NCI-H2227 (cell line): ENCODE measurements around the gene HECTD2.
"Not testable (repeated sequence)": the region's sequence is repeated elsewhere in the genome, so short reads cannot be mapped to it uniquely, and the experiment has no call there.

Source experiments
- DNase-seq: peaks from one replicate; lab custom pipeline; 2025; ENCODE audit not compliant: unreplicated experiment; lab: John Stamatoyannopoulos, UW

HECTD2 gene

DNA sequence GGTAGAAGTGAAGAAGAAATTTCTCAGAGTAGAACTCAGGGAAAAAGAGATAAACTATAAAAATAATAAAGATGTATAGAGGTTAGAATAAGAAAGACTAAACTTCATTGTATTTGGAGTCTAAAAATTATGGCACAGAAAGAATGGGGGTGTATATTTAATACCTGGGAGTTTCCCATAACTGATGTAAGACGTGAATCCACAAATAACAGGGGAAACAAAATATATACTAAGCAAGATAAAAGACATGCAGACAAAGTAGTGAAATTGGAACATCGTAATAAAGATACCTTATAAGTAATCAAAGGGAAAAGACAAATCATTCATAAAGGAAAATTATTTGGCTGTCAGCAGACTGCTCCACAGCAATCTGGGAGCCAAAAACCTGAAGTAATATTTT lies 62.8 kb downstream of the HECTD2 start:
- DNase-seq = no peak

DNA sequence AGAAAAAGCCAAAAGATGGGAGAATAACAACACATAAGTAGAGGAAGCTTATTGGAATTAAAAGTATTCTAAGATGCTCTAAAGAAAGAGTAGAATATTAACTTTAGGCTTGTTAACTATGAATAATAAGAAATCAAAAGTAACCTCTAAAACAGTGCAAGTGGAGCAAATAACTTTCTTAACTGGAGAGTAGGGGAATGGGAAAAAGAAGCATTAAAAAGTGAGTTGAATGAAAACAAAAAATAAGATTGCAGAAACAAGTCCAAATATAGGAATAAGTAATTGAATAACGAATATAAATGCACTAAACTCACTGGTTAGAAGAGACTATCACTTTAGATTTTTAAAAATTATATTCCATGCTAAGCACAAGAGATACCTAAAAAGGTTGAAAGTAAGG lies 63.9 kb downstream of the HECTD2 start:
- DNase-seq = no peak

DNA sequence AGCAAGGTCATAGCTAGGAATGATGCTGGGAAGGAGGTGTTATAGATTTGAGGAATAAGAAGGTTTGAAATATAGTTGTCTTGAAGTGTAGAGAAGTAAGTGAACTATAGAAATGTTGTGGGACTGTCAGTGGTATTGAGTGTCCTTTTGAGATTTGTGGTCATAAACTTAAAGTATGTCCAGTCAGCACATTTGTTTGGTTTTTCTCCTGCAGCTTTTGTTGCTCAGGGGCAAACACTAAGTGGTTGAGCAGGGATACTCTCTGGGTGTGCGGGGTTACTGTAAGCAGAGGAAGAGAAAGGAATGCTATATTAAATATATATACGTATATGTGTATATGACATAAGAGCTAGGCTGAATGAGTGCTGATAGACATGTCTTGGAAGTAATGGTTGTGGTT lies 67.1 kb downstream of the HECTD2 start:
- DNase-seq = no peak

DNA sequence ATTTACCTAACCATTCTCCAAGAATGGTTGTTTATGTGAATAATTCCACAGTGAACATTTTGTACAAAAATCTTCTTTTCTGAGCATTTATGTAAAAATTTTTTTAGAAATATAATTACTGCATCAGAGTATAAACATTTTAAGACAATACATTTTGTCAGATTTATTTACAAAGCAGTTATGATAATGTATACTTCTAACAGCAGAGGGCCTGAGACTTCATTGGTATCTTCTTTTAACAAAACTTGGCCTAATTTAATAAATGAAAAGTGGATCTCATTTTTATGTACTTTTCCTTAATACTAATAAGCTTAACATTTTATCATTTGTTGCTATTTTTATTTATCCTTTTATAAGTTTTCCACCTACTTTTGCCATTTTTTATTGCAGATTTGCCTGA lies 69.4 kb downstream of the HECTD2 start:
- DNase-seq = no peak

DNA sequence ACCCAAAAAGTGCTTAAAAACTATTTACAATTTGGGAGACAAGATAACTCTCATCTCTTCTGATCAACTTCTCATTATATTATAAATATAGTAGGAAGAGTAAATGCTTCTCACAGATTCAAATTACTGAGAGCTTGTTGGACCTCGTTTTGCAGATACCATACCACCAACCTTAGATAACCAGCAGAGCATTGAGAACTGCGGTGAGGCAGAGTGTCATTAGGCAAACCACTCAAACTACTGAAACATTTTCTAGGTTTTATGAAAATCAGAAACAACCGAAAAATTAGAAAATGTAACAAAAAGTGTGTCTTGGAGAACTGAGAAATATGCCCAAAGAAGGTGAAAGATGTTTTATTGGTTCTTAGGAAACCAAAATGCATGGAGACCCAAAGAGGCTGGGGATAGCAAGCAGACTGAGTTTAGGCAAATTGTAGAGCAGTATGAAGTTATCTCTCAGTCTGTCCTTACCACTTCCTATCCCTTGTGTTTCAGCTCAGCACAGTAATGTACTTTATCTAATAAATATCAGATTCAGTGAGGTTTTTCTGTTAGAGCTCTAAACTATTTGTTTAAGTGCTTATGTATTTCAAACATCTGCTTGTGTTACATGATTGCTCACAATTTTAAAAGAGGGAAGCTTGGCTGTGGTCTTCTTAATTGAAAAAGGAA lies 77.9 kb downstream of the HECTD2 start:
- no peak for DNase-seq

DNA sequence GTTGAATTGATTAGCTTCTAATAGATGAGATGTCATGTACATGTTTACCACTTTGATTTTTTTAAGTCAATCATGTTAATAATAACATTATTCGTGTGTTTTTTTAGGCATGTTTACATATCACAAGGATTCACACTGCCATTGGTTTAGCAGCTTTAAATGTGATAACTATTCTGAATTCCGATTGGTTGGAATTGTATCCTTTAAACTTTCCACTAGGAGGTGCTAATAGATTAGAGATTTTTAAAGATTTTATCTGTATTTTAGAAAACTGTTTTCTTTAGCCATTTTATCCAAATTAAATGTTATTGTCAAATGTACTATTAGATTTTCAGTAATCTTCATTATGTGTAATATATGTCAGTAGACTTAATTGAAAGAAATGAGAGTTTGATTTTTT lies 83.2 kb downstream of the HECTD2 start:
- DNase-seq = peak; percentile 35

DNA sequence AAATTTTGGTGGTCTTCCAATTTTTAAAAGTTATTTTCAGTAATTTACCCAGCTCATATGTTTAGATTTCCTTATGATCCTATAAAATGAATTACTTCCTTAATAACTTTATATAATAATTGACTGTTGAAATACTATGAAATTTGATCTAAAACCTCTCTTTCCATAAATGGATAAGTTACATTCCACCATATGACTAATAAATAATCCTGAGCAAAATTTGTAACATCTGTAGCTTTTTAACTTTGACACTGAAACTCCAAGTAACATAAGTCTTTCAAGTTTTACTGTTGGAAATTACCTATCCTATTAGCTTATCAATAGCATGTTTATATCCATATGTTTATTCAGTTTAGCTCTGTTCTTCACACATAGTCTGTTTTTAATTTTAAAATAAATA lies 85.3 kb downstream of the HECTD2 start:
- DNase-seq = no peak

DNA sequence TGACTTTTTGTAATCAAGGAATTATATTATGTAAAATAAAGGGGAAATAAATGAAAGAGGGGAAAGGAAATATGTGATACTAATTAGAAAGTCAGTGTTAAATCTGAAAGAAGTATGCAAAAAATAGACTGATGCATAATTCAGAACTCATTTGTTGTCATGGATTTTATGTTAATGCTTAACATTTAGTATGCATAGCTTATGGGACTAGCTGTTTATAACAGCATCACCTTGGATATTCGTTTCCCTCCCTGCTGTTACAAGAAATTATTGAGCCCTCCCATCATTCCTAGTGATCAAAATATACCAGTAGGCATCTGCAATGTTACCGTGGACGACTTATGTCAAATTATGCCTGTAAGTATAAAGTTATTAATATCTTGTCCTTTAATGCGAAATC lies 85.9 kb downstream of the HECTD2 start:
- DNase-seq = no peak

DNA sequence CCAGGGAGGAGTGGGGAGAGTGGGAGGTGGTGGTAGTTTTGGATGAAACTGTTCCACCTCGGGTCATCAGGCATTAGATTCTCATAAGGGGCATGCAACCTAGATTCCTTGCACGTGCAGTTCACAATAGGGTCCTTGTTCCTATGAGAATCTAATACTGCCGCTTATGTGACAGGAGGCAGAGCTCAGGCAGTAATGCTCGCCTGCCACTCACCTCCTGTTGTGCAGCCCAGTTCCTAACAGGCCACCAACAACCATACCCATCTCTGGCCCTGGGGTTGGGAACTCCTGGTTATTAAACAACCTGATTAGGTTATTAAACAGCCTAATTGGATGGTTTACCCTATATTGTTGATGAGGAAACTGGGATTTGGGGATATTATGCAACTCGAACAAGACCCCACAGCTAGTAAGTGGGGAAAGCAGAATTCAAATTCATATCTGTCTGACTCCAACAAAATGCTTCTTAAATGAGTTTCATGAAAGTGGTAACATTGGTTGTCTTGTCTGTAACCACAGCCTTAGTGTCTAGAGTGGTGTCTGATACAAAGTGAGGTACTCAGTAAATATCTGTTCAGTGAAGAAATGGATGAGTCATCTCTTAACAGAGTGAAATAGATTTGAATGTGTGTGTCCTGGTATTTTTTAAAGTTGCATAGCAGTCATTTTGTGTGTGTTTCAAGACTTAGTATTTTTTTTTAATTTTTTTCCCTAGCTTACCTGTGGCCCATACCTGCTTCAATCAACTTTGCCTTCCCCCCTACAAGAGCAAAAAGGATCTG lies 101.6 kb downstream of the HECTD2 start:
- DNase-seq = no peak

DNA sequence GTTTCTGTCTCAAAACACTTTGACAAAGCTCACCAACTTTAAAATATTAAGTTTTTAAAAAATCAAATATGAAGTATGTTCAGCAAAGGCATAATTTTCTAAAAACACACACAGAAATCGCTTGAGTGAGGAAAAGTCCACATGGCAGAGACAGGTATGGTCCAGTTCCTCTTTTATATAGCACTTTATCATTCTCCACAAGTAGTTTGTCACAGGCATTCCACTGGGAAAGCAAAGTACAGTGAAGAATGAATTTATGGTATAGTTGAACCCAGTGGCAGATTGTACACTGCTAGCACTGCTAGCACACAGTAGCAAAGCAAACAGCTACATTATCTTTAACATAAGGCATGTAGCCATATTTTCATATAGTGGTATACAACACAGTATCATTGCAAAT lies 102.3 kb downstream of the HECTD2 start:
- DNase-seq = no peak

DNA sequence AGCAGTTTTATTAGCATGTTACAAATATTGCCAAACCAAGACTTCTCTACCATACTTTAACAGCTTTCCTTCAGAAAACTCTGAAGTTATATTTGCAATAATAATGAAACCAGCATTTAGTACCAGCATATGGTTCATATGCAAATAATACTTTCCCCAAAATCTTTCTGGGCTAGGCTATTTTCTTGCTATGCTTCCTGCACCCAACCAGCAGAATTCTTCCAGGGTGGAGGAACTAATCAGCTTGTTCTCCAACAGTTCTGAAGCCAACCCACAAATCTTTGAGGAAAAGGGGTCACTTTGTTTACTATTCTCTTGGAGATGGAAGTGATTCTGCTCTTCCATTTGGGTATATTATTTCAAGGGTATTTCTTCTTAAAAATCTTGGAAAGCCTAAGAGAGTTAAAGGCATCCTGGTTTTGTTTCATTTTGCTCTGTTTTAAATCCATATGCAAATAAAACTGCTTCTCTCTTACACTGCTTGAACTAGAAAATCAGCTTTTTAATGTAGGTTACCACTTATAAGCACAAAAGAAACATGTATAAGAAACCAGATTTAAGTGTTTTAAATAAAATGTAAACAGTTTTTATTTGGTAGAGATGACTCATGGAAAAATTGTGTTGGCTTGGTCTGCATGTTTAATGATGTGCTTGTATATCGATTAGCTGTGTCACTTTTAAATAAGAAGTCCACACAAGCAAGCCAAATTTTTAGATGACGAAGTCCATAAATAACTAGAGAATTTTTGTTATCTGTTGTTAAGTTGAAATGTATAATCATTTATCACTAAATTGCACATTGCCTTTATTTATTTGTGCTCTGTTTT lies 103.7 kb downstream of the HECTD2 start:
- no peak for DNase-seq

DNA sequence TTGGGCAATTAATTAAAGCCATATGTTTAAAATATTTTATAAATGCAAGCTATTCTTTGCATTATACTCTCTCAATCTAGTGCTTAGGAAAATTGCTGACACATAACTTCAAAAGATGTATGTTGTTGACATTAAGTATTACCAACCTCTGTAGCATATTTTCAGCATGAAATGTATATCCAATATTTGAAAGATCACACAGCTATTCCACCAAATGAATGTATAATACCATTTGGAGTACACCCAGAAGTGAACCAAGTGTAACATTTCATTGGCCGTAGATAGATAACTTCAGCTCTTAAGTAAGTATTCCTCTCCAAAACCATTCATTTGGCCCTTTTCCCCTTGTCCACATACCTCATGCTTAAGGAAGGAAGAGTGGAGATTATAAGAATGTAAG lies 104.6 kb downstream of the HECTD2 start:
- DNase-seq = no peak

DNA sequence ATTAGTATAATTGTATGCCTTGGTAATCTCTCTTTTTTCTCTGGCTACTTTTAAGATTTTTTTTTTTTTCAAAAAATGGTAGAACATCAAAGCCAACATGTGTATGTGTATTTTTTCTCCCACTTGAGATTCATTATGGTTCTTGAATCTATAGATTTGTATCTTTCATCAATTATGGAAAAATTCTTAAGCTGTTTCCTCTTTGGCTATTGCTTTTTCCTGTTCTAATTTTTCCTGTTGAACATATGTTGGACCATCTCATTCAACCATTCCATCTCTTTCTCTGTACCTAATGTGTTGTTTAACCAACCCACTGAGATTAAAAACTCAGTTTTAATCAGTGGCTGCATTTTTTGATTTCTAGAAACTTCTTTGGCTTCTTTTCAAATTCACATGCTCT lies 107.2 kb downstream of the HECTD2 start:
- no peak for DNase-seq

DNA sequence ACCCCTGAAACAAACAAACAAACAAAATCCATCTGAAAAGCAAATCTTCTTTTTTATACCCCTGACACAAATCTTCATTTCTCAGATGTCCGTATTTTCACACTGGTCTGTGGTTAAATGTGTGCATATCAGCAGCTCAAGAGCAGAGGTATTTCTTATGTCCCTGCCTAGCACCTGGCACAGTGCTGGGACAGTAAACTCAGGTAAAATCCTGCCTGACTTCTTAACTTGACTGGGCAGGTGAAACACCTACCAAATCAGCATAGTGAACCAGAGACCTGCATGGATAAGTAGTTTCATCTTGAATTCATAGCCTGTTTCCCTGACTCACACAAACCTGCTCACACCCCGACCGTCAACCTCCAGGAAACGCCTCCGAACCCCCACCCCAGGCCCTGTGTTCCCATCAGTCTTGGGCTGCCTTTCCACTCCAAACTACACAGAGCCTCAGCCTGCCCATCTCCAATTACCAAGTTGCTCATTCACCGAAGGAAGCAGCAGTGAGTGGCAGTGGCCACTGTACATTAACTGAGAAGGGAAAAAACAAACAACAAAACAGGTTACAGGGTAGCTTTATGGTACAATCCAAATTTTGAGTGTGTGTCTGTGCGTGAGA lies 109.9 kb downstream of the HECTD2 start:
- no peak for DNase-seq

DNA sequence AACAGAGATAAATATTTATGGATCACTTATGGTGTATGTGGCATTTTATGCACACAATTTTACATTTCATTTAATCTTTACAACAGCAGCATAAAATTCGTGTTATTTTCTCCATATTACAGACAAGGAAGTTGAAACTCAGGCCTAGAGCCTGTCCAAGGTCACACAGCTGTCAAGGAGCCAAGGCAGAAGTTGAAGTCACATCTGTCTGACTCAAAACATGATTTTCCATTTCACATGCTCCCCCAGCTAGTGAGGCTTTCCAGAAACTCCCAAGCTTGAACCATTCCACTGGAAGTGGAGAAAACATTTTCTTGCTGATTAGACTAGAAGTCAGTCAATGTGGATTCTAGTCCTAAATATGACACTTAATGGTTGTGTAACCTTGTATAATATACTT lies 110.5 kb downstream of the HECTD2 start:
- DNase-seq = no peak

DNA sequence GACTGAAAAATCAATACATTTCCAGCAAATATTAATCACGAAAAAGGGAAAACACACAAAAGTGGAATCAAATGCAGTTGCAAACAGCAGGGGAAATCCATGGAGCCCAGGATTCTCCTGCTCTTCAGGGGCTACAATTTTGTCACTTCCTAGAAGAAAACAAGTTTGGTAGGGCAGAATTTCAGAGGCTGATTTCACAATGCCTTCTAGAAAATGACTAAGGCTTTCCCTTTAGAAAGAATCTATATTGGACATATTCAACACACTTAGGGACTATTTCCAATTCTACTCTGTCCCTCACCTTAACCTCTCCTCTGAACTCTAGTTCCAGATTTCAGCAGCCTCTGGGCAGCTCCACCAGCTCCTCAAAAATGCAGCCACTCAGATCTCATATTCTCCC lies 111.3 kb downstream of the HECTD2 start:
- DNase-seq = no peak

DNA sequence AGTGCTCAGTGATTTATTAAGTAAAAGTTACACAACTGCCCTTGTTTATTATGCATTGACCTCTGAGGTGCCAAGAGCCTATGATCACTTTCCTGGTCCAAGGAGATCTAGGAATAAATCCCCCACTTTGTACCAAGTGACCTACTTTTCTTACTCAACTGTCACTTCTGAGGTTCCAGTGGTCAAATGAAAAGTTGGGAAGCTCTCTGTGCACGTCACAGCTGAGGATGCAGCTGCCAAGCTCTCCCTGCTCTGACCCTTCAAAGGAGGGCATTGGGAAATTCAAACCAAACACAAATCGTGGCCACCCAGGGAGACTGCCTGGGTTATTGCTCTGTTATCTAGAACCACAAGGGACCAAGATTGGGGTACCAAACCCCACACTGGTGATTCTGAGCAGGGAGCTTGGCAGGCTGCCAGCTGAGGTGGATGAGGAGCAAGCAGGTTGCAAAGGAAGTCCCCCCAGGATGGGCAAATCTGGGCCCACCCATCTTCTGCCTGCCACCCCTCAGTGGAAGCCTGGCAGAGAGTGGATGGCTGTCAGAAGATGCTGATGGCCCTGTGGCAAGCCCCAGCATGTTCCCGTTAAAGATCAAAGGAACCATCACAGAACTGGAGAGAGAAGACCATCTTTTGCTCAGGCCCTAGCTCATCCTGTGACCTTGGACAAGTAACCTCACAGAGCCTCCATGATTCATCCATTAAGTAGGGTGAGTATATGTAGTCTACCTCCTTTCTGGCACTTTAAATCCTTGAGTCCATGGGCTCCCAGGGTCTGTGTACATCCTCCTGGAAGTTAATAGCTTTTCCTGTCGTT lies 116.0 kb downstream of the HECTD2 start:
- no peak for DNase-seq

DNA sequence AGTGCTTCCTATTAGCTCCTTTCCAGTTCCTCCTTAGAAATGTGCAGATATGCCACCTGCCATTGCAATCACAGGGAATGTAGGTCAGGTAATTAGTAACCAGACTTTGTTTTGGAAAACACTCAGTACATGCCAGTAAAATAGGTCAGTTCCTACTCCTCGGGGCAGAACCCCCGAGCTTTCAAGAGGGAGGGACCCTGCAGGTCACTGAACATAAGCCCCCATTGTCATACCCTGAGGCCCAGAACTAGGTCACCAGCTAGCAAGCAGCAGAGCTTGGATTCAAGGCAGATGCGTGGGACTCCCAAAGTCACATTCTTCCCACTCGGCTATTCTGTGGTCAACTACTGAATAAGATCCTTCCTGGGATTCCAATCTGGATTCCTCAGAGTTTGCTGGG lies 117.9 kb downstream of the HECTD2 start:
- no peak for DNase-seq

DNA sequence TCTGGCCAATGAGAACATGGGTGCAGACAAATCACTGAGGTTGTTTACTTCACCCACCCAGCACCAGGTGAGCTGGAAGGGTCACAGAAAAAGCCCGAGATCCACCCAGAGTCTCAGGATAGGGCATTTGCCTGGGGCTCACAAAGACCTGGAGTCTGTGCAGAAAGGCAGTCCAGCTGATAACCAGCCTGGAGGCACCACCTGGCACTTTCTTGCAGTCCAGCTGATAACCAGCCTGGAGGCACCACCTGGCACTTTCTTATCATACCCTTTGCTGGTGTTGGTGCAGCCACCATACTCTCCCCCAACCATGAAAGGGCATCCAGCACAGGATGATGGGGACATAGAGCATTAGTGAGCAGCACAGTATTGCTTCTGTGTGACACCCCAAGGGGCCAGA lies 118.6 kb downstream of the HECTD2 start:
- DNase-seq = no peak

DNA sequence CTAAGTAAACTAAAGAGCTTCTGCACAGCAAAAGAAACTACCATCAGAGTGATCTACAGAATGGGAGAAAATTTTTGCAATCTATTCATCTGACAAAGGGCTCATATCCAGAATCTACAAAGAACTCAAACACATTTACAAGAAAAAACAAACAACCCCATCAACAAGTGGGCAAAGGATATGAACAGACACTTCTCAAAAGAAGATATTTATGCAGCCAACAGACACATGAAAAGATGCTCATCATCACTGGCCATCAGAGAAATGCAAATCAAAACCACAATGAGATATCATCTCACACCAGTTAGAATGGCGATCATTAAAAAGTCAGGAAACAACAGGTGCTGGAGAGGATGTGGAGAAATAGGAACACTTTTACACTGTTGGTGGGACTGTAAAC lies 124.6 kb downstream of the HECTD2 start:
- DNase-seq = not testable (repeated sequence)

DNA sequence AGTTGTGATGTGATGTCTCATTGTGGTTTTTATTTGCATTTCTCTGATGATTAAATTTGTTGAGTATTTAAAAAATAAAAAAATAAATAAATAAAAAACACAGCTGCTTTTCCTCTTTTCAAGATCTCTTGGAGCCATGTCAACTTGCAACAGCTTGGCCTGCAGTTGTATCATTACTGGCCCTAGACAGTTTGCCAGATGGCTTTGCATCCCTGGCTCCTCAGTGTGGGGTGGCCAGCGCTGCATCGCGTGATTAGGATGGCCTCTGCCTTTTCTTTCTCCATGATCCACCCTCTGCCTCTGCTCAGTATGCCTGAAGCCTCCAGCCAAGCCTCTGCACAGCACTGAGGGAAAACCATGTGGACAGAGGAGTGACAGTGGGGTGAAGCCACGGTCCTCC lies 126.0 kb downstream of the HECTD2 start:
- no peak for DNase-seq
